H9 (cell line): ENCODE results near the gene CHRNA9. TPM values are rescaled to one million over a fixed set of nuclear protein-coding genes. Genes with fewer than 3 reads are reported as not detected.
A peak's percentile ranks its signal among the peaks of the same experiment; 100 is the strongest.

Source experiments
- DNase-seq: peaks from one replicate; pipeline ENCODE4 v3.0.0-alpha.2; 2017
- H2AFZ ChIP-seq: one replicate; pipeline ENCODE4 v1.6.1; 2013; ENCODE audit warnings: mild to moderate bottlenecking, low read length, control low read depth, moderate library complexity
- H2AK5ac ChIP-seq: 2 replicates; pipeline ENCODE4 v1.6.1; 2013; ENCODE audit warnings: low read length, control low read depth, mixed read lengths; ENCODE audit not compliant: insufficient read length
- H2BK120ac ChIP-seq: one replicate; pipeline ENCODE4 v1.6.1; 2013; ENCODE audit warnings: low read depth, mild to moderate bottlenecking, low read length, control low read depth, inconsistent platforms; ENCODE audit not compliant: poor library complexity, severe bottlenecking
- H2BK12ac ChIP-seq: 2 replicates; pipeline ENCODE4 v1.6.1; 2013; ENCODE audit warnings: low read length, control low read depth, mixed read lengths, low read depth; ENCODE audit not compliant: insufficient read length
- H2BK15ac ChIP-seq: 2 replicates; pipeline ENCODE4 v1.6.1; 2013; ENCODE audit warnings: low read depth, low read length, control low read depth
- H2BK20ac ChIP-seq: one replicate; pipeline ENCODE4 v1.6.1; 2013; ENCODE audit warnings: low read depth, mild to moderate bottlenecking, low read length, control low read depth, inconsistent platforms; ENCODE audit not compliant: poor library complexity, severe bottlenecking
- H2BK5ac ChIP-seq: 2 replicates; pipeline ENCODE4 v1.6.1; 2013; ENCODE audit warnings: low read length, control low read depth, mixed read lengths; ENCODE audit not compliant: insufficient read length
- H3K14ac ChIP-seq: 2 replicates; pipeline ENCODE4 v1.6.1; 2013; ENCODE audit warnings: low read length, control low read depth; ENCODE audit not compliant: insufficient read depth
- H3K18ac ChIP-seq: 2 replicates; pipeline ENCODE4 v1.6.1; 2013; ENCODE audit warnings: low read depth, mild to moderate bottlenecking, mixed read lengths, low read length, control low read depth; ENCODE audit not compliant: insufficient read length
- H3K23ac ChIP-seq: 2 replicates; pipeline ENCODE4 v1.6.1; 2013; ENCODE audit warnings: low read length, control low read depth, mixed read lengths, low read depth; ENCODE audit not compliant: insufficient read length
- H3K23me2 ChIP-seq: 2 replicates; pipeline ENCODE4 v1.6.1; 2013; ENCODE audit warnings: low read depth, mild to moderate bottlenecking, mixed read lengths, low read length, control low read depth; ENCODE audit not compliant: insufficient read length, poor library complexity, severe bottlenecking
- H3K27ac ChIP-seq: 2 replicates; pipeline ENCODE4 v1.5.1; 2013; ENCODE audit warnings: low read length, control low read depth, mixed read lengths, low read depth; ENCODE audit not compliant: insufficient read length
- H3K27me3 ChIP-seq: 2 replicates; pipeline ENCODE4 v1.6.1; 2013; ENCODE audit warnings: low read length, control low read depth, inconsistent platforms; ENCODE audit not compliant: insufficient read depth
- H3K4ac ChIP-seq: 2 replicates; pipeline ENCODE4 v1.6.1; 2013; ENCODE audit warnings: low read depth, mild to moderate bottlenecking, control low read depth, inconsistent platforms, low read length, moderate library complexity
- H3K4me1 ChIP-seq: 2 replicates; pipeline ENCODE4 v1.6.1; 2013; ENCODE audit warnings: low read length, control low read depth, inconsistent platforms; ENCODE audit not compliant: insufficient read depth
- H3K4me2 ChIP-seq: 2 replicates; pipeline ENCODE4 v1.6.1; 2013; ENCODE audit warnings: low read length, control low read depth, mixed read lengths; ENCODE audit not compliant: insufficient read length, insufficient read depth
- H3K56ac ChIP-seq: 2 replicates; pipeline ENCODE4 v1.6.1; 2013; ENCODE audit warnings: low read depth, mild to moderate bottlenecking, mixed read lengths, low read length, control low read depth; ENCODE audit not compliant: insufficient read length
- H3K79me1 ChIP-seq: 2 replicates; pipeline ENCODE4 v1.6.1; 2013; ENCODE audit warnings: low read depth, mild to moderate bottlenecking, moderate library complexity, low read length, control low read depth, inconsistent platforms; ENCODE audit not compliant: insufficient read depth, poor library complexity, severe bottlenecking
- H3K79me2 ChIP-seq: 2 replicates; pipeline ENCODE4 v1.6.1; 2013; ENCODE audit warnings: low read length, control low read depth, inconsistent platforms; ENCODE audit not compliant: insufficient read depth
- H3K9ac ChIP-seq: 2 replicates; pipeline ENCODE4 v1.6.1; 2013; ENCODE audit warnings: low read length, control low read depth, mixed read lengths; ENCODE audit not compliant: insufficient read length; ENCODE audit errors: extremely low read depth
- H3K9me3 ChIP-seq: one replicate; pipeline ENCODE4 v1.6.1; 2013; ENCODE audit warnings: low read depth, low read length, inconsistent platforms; ENCODE audit not compliant: control insufficient read depth
- H3T11ph ChIP-seq: one replicate; pipeline ENCODE4 v1.6.1; 2013; ENCODE audit warnings: mild to moderate bottlenecking, low read length, control low read depth, inconsistent platforms
- H4K20me1 ChIP-seq: one replicate; pipeline ENCODE4 v1.6.1; 2013; ENCODE audit not compliant: control insufficient read depth, insufficient read length, insufficient read depth
- H4K5ac ChIP-seq: 2 replicates; pipeline ENCODE4 v1.6.1; 2013; ENCODE audit warnings: low read depth, mild to moderate bottlenecking, mixed read lengths, low read length, control low read depth; ENCODE audit not compliant: insufficient read length
- H4K8ac ChIP-seq: replicated peaks from 2 replicates; pipeline ENCODE4 v1.6.1; 2013; ENCODE audit warnings: low read length, control low read depth, mixed read lengths, low read depth; ENCODE audit not compliant: insufficient read length
- H4K91ac ChIP-seq: 2 replicates; pipeline ENCODE4 v1.6.1; 2013; ENCODE audit warnings: low read depth, mild to moderate bottlenecking, moderate library complexity, mixed read lengths, low read length, control low read depth; ENCODE audit not compliant: insufficient read length
- H3K27ac Mint-ChIP-seq, 3 experiments: 2 replicates in 2 of 3; 3 replicates in 1 of 3; pipeline ENCODE4 v1.8.0; 2020 to 2021; ENCODE audit warnings: mixed read lengths in 3 of 3, mild to moderate bottlenecking in 1 of 3, moderate library complexity in 1 of 3
- H3K27me3 Mint-ChIP-seq: 2 replicates; pipeline ENCODE4 v1.8.0; 2021; ENCODE audit warnings: low read depth, mild to moderate bottlenecking, moderate library complexity, mixed read lengths
- H3K36me3 Mint-ChIP-seq, 3 experiments: 2 replicates in 2 of 3; 3 replicates in 1 of 3; pipeline ENCODE4 v1.8.0; 2020 to 2021; ENCODE audit warnings: low read depth in 3 of 3, mixed read lengths in 3 of 3; ENCODE audit not compliant: insufficient read depth in 1 of 3
- H3K4me1 Mint-ChIP-seq, 2 experiments: 2 replicates each; pipeline ENCODE4 v1.8.0; 2020; ENCODE audit warnings: mixed read lengths in 2 of 2
- H3K4me3 Mint-ChIP-seq, 2 experiments: 2 replicates in 1 of 2; 3 replicates in 1 of 2; pipeline ENCODE4 v1.8.0; 2020 to 2021; ENCODE audit warnings: mild to moderate bottlenecking in 2 of 2, mixed read lengths in 2 of 2, moderate library complexity in 1 of 2
- H3K9me3 Mint-ChIP-seq, 2 experiments: 2 replicates in 1 of 2; 3 replicates in 1 of 2; pipeline ENCODE4 v1.8.0; 2020; ENCODE audit warnings: mild to moderate bottlenecking in 2 of 2, mixed read lengths in 2 of 2, moderate library complexity in 1 of 2
- WGBS: extraction: QIAGEN DNeasy Blood & Tissue Kit; methylation state at CpG from one replicate; pipeline ENCODE4 v1.1.7; 2013; ENCODE audit warnings: missing lambda C conversion rate, low lambda C conversion rate, mixed read lengths; ENCODE audit not compliant: insufficient read length; ENCODE audit errors: extremely low coverage; 5-methylcytosine and 5-hydroxymethylcytosine counted together
- total RNA-seq: library from RNA; stranded (reverse); gene quantifications from 2 replicates; pipeline ENCODE4 v1.2.1, GENCODE V29; 2021
- TF ChIP-seq, protein P1 (sequence below): fragments of 200-600 bp; sonication (generic); conservative IDR thresholded peaks from 3 replicates; pipeline ENCODE4 v1.8.0; 2021; ENCODE audit warnings: antibody characterized with exemption, mild to moderate bottlenecking

The CHRNA9 gene
- total RNA-seq, 1 experiment from 2014 or later: 1.2 TPM

GRCh38 chr4:40307627-40308497 is 27.3 kb upstream of the CHRNA9 start:
- Mint-ChIP-seq H3K27me3 (no peaks in the 10 kb centered on the region; the same call in 1 of the 2 replicates), H3K36me3 (peaks cover 5 to 9% (median 8%) of the 10 kb centered on the region in 3 experiments), H3K4me3 (no peak overlapping the region), H3K9me3 (peaks cover 8 to 16% of the 10 kb centered on the region in 2 experiments), H3K4me1 (peaks cover 52 to 54% of the 10 kb centered on the region in 2 experiments), H3K27ac (peak overlapping the region; percentile 52 to 64 (median 60))
- no peak overlapping the region for H3K4me2 ChIP-seq
- DNase-seq: peak; percentile 43
- no peaks in the 10 kb centered on the region for H3K79me1 ChIP-seq
- H4K5ac ChIP-seq: no peak overlapping the region
- H3K23ac ChIP-seq: no peak overlapping the region
- peak overlapping the region; percentile 3 for H3K18ac ChIP-seq
- no peak overlapping the region for H4K91ac ChIP-seq
- H2BK15ac ChIP-seq: no peak overlapping the region
- peaks cover 10% of the 10 kb centered on the region for H3K4me1 ChIP-seq
- no peaks in the 10 kb centered on the region for H4K20me1 ChIP-seq
- H3K14ac ChIP-seq: no peak overlapping the region
- H2AFZ ChIP-seq: no peak overlapping the region
- H2BK5ac ChIP-seq: no peak overlapping the region
- H3K4ac ChIP-seq: no peak overlapping the region
- H4K8ac ChIP-seq: no peak overlapping the region
- H2AK5ac ChIP-seq: no peak overlapping the region
- H2BK12ac ChIP-seq: no peak overlapping the region
- no peaks in the 10 kb centered on the region for H3K27me3 ChIP-seq
- no peak overlapping the region for H2BK20ac ChIP-seq
- no CpG with 5 or more reads among the region's 15 CpGs for WGBS
- no peaks in the 10 kb centered on the region for H3K79me2 ChIP-seq
- H3K56ac ChIP-seq: no peak overlapping the region
- H3K23me2 ChIP-seq: no peaks in the 10 kb centered on the region
- peak overlapping the region; percentile 81 for H3K27ac ChIP-seq
- H2BK120ac ChIP-seq: no peak overlapping the region
- no peak overlapping the region for H3T11ph ChIP-seq
- H3K9me3 ChIP-seq: peaks cover 7% of the 10 kb centered on the region
- no peak overlapping the region for H3K9ac ChIP-seq
- TF ChIP-seq, protein P1, sequence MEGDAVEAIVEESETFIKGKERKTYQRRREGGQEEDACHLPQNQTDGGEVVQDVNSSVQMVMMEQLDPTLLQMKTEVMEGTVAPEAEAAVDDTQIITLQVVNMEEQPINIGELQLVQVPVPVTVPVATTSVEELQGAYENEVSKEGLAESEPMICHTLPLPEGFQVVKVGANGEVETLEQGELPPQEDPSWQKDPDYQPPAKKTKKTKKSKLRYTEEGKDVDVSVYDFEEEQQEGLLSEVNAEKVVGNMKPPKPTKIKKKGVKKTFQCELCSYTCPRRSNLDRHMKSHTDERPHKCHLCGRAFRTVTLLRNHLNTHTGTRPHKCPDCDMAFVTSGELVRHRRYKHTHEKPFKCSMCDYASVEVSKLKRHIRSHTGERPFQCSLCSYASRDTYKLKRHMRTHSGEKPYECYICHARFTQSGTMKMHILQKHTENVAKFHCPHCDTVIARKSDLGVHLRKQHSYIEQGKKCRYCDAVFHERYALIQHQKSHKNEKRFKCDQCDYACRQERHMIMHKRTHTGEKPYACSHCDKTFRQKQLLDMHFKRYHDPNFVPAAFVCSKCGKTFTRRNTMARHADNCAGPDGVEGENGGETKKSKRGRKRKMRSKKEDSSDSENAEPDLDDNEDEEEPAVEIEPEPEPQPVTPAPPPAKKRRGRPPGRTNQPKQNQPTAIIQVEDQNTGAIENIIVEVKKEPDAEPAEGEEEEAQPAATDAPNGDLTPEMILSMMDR: no peak; the same call in 2 of the 3 replicates
